A673 (cell line): ENCODE data around the gene OTOP1. TPM values are rescaled to one million over a fixed set of nuclear protein-coding genes. Genes with fewer than 3 reads are reported as not detected.

Experiments used
- BruUV-seq: library from RNA; stranded (reverse); fragments of 400-500 nt; replicated peaks from 2 replicates; lab custom pipeline; 2021; lab: Mats Ljungman, UMichigan
- CTCF ChIA-PET: fragments of 300-600 bp; sonication (Branson Sonifier 250); formaldehyde crosslinking; loops from one replicate; lab custom pipeline; 2022; ENCODE audit warnings: antibody characterized with exemption; lab: Charles Lee
- POLR2A ChIA-PET: fragments of 300-600 bp; sonication (Branson Sonifier 250); formaldehyde crosslinking; loops from one replicate; lab custom pipeline; 2022; ENCODE audit warnings: antibody characterized with exemption; ENCODE audit not compliant: low non-redundant PET; lab: Charles Lee
- DNase-seq: peaks from one replicate; pipeline ENCODE4 v3.0.0-alpha.2; 2015; ENCODE audit warnings: low spot score
- H3K27ac ChIP-seq: fragments of 200-600 bp; sonication (generic); 2 replicates; pipeline ENCODE4 v1.5.1; 2016; ENCODE audit warnings: mixed run types, low read depth, mild to moderate bottlenecking, mixed read lengths, antibody characterized with exemption, low read length; ENCODE audit not compliant: poor library complexity, severe bottlenecking
- H3K27me3 ChIP-seq: fragments of 200-600 bp; sonication (generic); replicated peaks from 2 replicates; pipeline ENCODE4 v1.6.1; 2017; ENCODE audit warnings: mixed run types, low read depth, mild to moderate bottlenecking, mixed read lengths, antibody characterized with exemption, low read length; ENCODE audit not compliant: insufficient read depth, poor library complexity
- H3K36me3 ChIP-seq: fragments of 200-600 bp; sonication (generic); 2 replicates; pipeline ENCODE4 v1.6.1; 2016; ENCODE audit warnings: mixed run types, mild to moderate bottlenecking, mixed read lengths, antibody characterized with exemption, low read length; ENCODE audit not compliant: insufficient read depth, poor library complexity, severe bottlenecking
- H3K4me1 ChIP-seq: fragments of 200-600 bp; sonication (generic); 2 replicates; pipeline ENCODE4 v1.6.1; 2017; ENCODE audit warnings: mixed run types, mild to moderate bottlenecking, mixed read lengths, antibody characterized with exemption, low read length; ENCODE audit not compliant: insufficient read depth, poor library complexity, severe bottlenecking
- H3K4me3 ChIP-seq: fragments of 200-600 bp; sonication (generic); 2 replicates; pipeline ENCODE4 v1.5.1; 2016; ENCODE audit warnings: low read depth, mixed run types, mild to moderate bottlenecking, mixed read lengths, low read length; ENCODE audit not compliant: poor library complexity, severe bottlenecking
- H3K9me3 ChIP-seq: fragments of 200-600 bp; sonication (generic); 2 replicates; pipeline ENCODE4 v1.6.1; 2016; ENCODE audit warnings: mixed run types, low read depth, mild to moderate bottlenecking, mixed read lengths, antibody characterized with exemption, low read length; ENCODE audit not compliant: poor library complexity, severe bottlenecking
- CTCF ChIP-seq: fragments of 300-800, 200-600 bp; sonication (generic); conservative IDR thresholded peaks from 2 replicates; pipeline ENCODE4 v1.5.1; 2017; ENCODE audit warnings: low read depth, mild to moderate bottlenecking, antibody characterized with exemption, low read length, moderate library complexity, mixed read lengths
- EZH2 ChIP-seq: fragments of 200-600 bp; sonication (generic); IDR thresholded peaks from 2 replicates; pipeline ENCODE4 v1.6.1; 2017; ENCODE audit warnings: borderline replicate concordance, low read depth, mild to moderate bottlenecking, mixed read lengths, antibody characterized with exemption, low read length; ENCODE audit not compliant: poor library complexity, severe bottlenecking
- intact Hi-C: fragments of 100-400 bp; cut with micrococcal nuclease; formaldehyde crosslinking; loops from one replicate; pipeline ENCODE4 v1.10.0; 2022; ENCODE audit not compliant: unreplicated experiment
- total RNA-seq: library from RNA; stranded (reverse); gene quantifications from 2 replicates; pipeline ENCODE4 v1.2.3, GENCODE V29; 2021

The OTOP1 gene
- total RNA-seq, 1 experiment from 2014 or later = not detected

- peaks cover 64% of the 10 kb centered on the region for H3K36me3 ChIP-seq
- intact Hi-C loops = no loop called here
- no peak for TF ChIP-seq EZH2
- TF ChIP-seq CTCF = no peak
These were observed 43.8 kb upstream of the OTOP1 start for GRCh38 chr4:4270529-4270928.

GRCh38 chr4:4269856-4270255, 43.1 kb upstream of the OTOP1 start:
- no peaks in the 10 kb centered on the region for H3K9me3 ChIP-seq
- H3K27me3 ChIP-seq = no peaks in the 10 kb centered on the region
- peaks cover 58% of the 10 kb centered on the region for H3K36me3 ChIP-seq
- H3K4me1 ChIP-seq = no peaks in the 10 kb centered on the region
- no peak overlapping the region for H3K4me3 ChIP-seq
- no peak for DNase-seq
- BruUV-seq = no TSS peak
- H3K27ac ChIP-seq = no peak overlapping the region
- ChIA-PET POLR2A (no interaction called here), CTCF (no interaction called here)
- TF ChIP-seq CTCF (no peak), EZH2 (no peak)
- intact Hi-C loops = no loop called here

More at GRCh38 chr4:4270529-4270928, 43.8 kb upstream of the OTOP1 start:
- no peak overlapping the region for H3K4me3 ChIP-seq
- no peaks in the 10 kb centered on the region for H3K4me1 ChIP-seq
- CTCF ChIA-PET = no interaction called here
- POLR2A ChIA-PET = no interaction called here
- no peaks in the 10 kb centered on the region for H3K9me3 ChIP-seq
- no peak for DNase-seq
- no peak overlapping the region for H3K27ac ChIP-seq
- no peaks in the 10 kb centered on the region for H3K27me3 ChIP-seq
- no TSS peak for BruUV-seq

- POLR2A ChIA-PET = no interaction called here
- Histone ChIP-seq H3K36me3 (peaks cover 52% of the 10 kb centered on the region), H3K27ac (no peak overlapping the region)
These were observed 42.6 kb upstream of the OTOP1 start for GRCh38 chr4:4269331-4269731.

More at GRCh38 chr4:4269331-4269731, 42.6 kb upstream of the OTOP1 start:
- no TSS peak for BruUV-seq
- Histone ChIP-seq H3K9me3 (no peaks in the 10 kb centered on the region), H3K27me3 (no peaks in the 10 kb centered on the region), H3K4me1 (no peaks in the 10 kb centered on the region), H3K4me3 (no peak overlapping the region)
- TF ChIP-seq EZH2 (no peak), CTCF (no peak)
- intact Hi-C loops = no loop called here
- CTCF ChIA-PET = no interaction called here
- DNase-seq = no peak
